Kidney (tissue), 14 donors: ENCODE measurements around the gene UBALD1. TPM values are rescaled to one million over a fixed set of nuclear protein-coding genes. Genes with fewer than 3 reads are reported as not detected.
A peak's percentile ranks its signal among the peaks of the same experiment; 100 is the strongest.

ENCODE experiments used
- DNase-seq, 5 donors: peaks; one replicate each; pipeline ENCODE4 v3.0.0-alpha.2; 2013 to 2020
- FAIRE-seq: peaks from 2 replicates; lab custom pipeline; 2012; peaks lifted over from hg19 to GRCh38; lab: Jason Lieb, UNC
- H3K27ac ChIP-seq, 2 donors: one replicate each; pipeline ENCODE4 v1.7.0; 2013; ENCODE audit warnings: low read depth in 2 of 2, low read length in 2 of 2, inconsistent platforms in 1 of 2
- H3K27me3 ChIP-seq: one replicate; pipeline ENCODE4 v1.7.1; 2013; ENCODE audit warnings: low read length, inconsistent platforms; ENCODE audit not compliant: control insufficient read depth, insufficient read depth
- H3K36me3 ChIP-seq, 3 donors: one replicate each; pipeline versions ENCODE4 v1.7.0 to v1.7.1; 2013; ENCODE audit warnings: low read length in 3 of 3, control low read depth in 1 of 3, inconsistent platforms in 1 of 3; ENCODE audit not compliant: insufficient read depth in 3 of 3, control insufficient read depth in 2 of 3
- H3K4me1 ChIP-seq, 3 donors: one replicate each; pipeline versions ENCODE4 v1.7.0 to v1.7.1; 2013; ENCODE audit warnings: low read length in 3 of 3, inconsistent platforms in 1 of 3, low read depth in 1 of 3; ENCODE audit not compliant: control insufficient read depth in 2 of 3, insufficient read depth in 2 of 3
- H3K4me3 ChIP-seq, 3 donors: one replicate each; pipeline versions ENCODE4 v1.7.0 to v1.8.1; 2013; ENCODE audit warnings: low read length in 3 of 3, control low read depth in 1 of 3, inconsistent platforms in 1 of 3
- H3K9ac ChIP-seq, 3 donors: one replicate each; pipeline versions ENCODE4 v1.7.0 to v1.7.1; 2013; ENCODE audit warnings: low read length in 3 of 3, control low read depth in 1 of 3, inconsistent platforms in 1 of 3
- H3K9me3 ChIP-seq, 3 donors: one replicate each; pipeline versions ENCODE4 v1.7.0 to v1.7.1; 2013; ENCODE audit warnings: low read length in 3 of 3, control low read depth in 1 of 3, inconsistent platforms in 1 of 3; ENCODE audit not compliant: control insufficient read depth in 2 of 3, insufficient read depth in 1 of 3
- CTCF ChIP-seq: IDR thresholded peaks from 3 replicates; pipeline ENCODE4 v1.5.1; 2012; ENCODE audit warnings: mild to moderate bottlenecking, moderate library complexity, borderline replicate concordance; ENCODE audit not compliant: insufficient read depth; ENCODE audit errors: extremely low read depth
- intact Hi-C: fragments of 100-400 bp; cut with DNase I; formaldehyde crosslinking; loops from one replicate; pipeline ENCODE4 v1.11.1; 2022
- polyA plus RNA-seq: library from polyadenylated mRNA; stranded (reverse); fragments of 350-450 nt; fragmentation: Illumina TruSeq; extraction: RNeasy Lipid Tissue Mini Kit (QIAGEN cat#74804); gene quantifications from one replicate; pipeline ENCODE4 v1.2.3, GENCODE V29; 2014; ENCODE audit warnings: low read depth, low replicate concordance; ENCODE audit not compliant: insufficient read depth
- total RNA-seq: library from RNA; stranded (reverse); fragmentation: NEBNext Ultra II Directional; extraction: Animal tissue kit (Norgen Biotek cat#: 25700); gene quantifications from one replicate; pipeline ENCODE4 v1.2.1, GENCODE V29; 2021
- donor health status: control.
- donor health status: control.
- donor health status: control.
- donor health status: control.
- donor health status: control.
- donor health status: DM: yes; HTN: yes; CAD: no.
- donor health status: Normal renal cell carcinoma (clear cell type).

The UBALD1 gene
- total and polyA plus RNA-seq, 2 donors from 2014 or later, result 31.8 to 38.3 TPM

- Histone ChIP-seq H3K36me3 (no peaks in the 10 kb centered on the region), H3K27ac (peak overlapping the region in 1 of 2 donors; percentile 43), H3K27me3 (no peaks in the 10 kb centered on the region), H3K9me3 (no peaks in the 10 kb centered on the region), H3K9ac (no peak overlapping the region), H3K4me3 (no peak overlapping the region), H3K4me1 (peaks cover 0 to 24% (median 4%) of the 10 kb centered on the region in 3 donors)
- no peak for TF ChIP-seq CTCF
- intact Hi-C loops, result no loop called here
- DNase-seq (no peak), FAIRE-seq (no peak)
These were observed 6.6 kb downstream of the UBALD1 start for GRCh38 chr16:4607841-4608703.

- no peak for FAIRE-seq
- no peak for DNase-seq
- intact Hi-C loops, result no loop called here
- no peaks in the 10 kb centered on the region for H3K36me3 ChIP-seq
- H3K9me3 ChIP-seq, result no peaks in the 10 kb centered on the region
- H3K4me1 ChIP-seq, result peaks cover 0 to 25% (median 4%) of the 10 kb centered on the region in 3 donors
- H3K27ac ChIP-seq, result peak overlapping the region in 1 of 2 donors; percentile 16
- H3K27me3 ChIP-seq, result no peaks in the 10 kb centered on the region
- TF ChIP-seq CTCF, result no peak
- no peak overlapping the region for H3K9ac ChIP-seq
- H3K4me3 ChIP-seq, result no peak overlapping the region
These were observed 8.3 kb downstream of the UBALD1 start for GRCh38 chr16:4606354-4606753.

- no peak overlapping the region for H3K4me3 ChIP-seq
- no peak for TF ChIP-seq CTCF
- no peaks in the 10 kb centered on the region for H3K27me3 ChIP-seq
- DNase-seq, result peak in 1 of 5 donors; percentile 30
- H3K36me3 ChIP-seq, result no peaks in the 10 kb centered on the region
- peaks cover 0 to 20% (median 4%) of the 10 kb centered on the region in 3 donors for H3K4me1 ChIP-seq
- no peaks in the 10 kb centered on the region for H3K9me3 ChIP-seq
- no peak for FAIRE-seq
- intact Hi-C loops, result no loop called here
- H3K9ac ChIP-seq, result no peak overlapping the region
- no peak overlapping the region for H3K27ac ChIP-seq
These were observed 10.3 kb downstream of the UBALD1 start for GRCh38 chr16:4604401-4604800.
